SK-N-SH treated with all-trans-retinoic acid at 6 μM for 48 hours (cell line): ENCODE data around the gene RNF144B.

Experiments used
- ATAC-seq: fragments of 200-7000 bp; cut with Tn5 transposase; 3 replicates; pipeline ENCODE4 v1.9.1; 2020; ENCODE audit warnings: mild to moderate bottlenecking, moderate library complexity
- BACH2 ChIP-seq: fragments of 250-450 bp; sonication (Bioruptor Pico); IDR thresholded peaks from 2 replicates; pipeline ENCODE4 v1.9.0; 2021; ENCODE audit warnings: mild to moderate bottlenecking, borderline replicate concordance
- CREB5 ChIP-seq: fragments of 250-450 bp; sonication (Bioruptor Pico); IDR thresholded peaks from 2 replicates; pipeline ENCODE4 v1.5.1; 2020; ENCODE audit warnings: low read depth, mild to moderate bottlenecking, moderate library complexity
- CSDC2 ChIP-seq: fragments of 250-450 bp; sonication (Bioruptor Pico); IDR thresholded peaks from 2 replicates; pipeline ENCODE4 v1.5.0; 2020; ENCODE audit warnings: mild to moderate bottlenecking, moderate library complexity
- CSRNP3 ChIP-seq: fragments of 250-450 bp; sonication (Bioruptor Pico); IDR thresholded peaks from 2 replicates; pipeline ENCODE4 v1.5.1; 2021; ENCODE audit warnings: mild to moderate bottlenecking, moderate library complexity
- ESRRG ChIP-seq: fragments of 250-450 bp; sonication (Bioruptor Pico); IDR thresholded peaks from 2 replicates; pipeline ENCODE4 v1.6.1; 2021; ENCODE audit warnings: mild to moderate bottlenecking
- GLIS3 ChIP-seq: fragments of 250-450 bp; sonication (Bioruptor Pico); IDR thresholded peaks from 2 replicates; pipeline ENCODE4 v1.5.0; 2020; ENCODE audit warnings: mild to moderate bottlenecking, moderate library complexity
- ISL1 ChIP-seq: fragments of 250-450 bp; sonication (Bioruptor Pico); IDR thresholded peaks from 2 replicates; pipeline ENCODE4 v2.1.2; 2022; ENCODE audit warnings: mild to moderate bottlenecking, moderate library complexity
- OSR1 ChIP-seq: fragments of 250-450 bp; sonication (Bioruptor Pico); IDR thresholded peaks from 2 replicates; pipeline ENCODE4 v1.8.0; 2022; ENCODE audit warnings: moderate library complexity, mild to moderate bottlenecking, inconsistent platforms
- PATZ1 ChIP-seq: fragments of 250-450 bp; sonication (Bioruptor Pico); IDR thresholded peaks from 2 replicates; pipeline ENCODE4 v1.8.0; 2020; ENCODE audit warnings: mild to moderate bottlenecking, moderate library complexity, borderline replicate concordance
- POU6F1 ChIP-seq: fragments of 250-450 bp; sonication (Bioruptor Pico); IDR thresholded peaks from 2 replicates; pipeline ENCODE4 v1.8.0; 2021; ENCODE audit warnings: low read depth, mild to moderate bottlenecking, moderate library complexity, borderline replicate concordance
- PPARA ChIP-seq: fragments of 250-450 bp; sonication (Bioruptor Pico); IDR thresholded peaks from 2 replicates; pipeline ENCODE4 v1.5.0; 2020; ENCODE audit warnings: mild to moderate bottlenecking, borderline replicate concordance
- RARB ChIP-seq: fragments of 250-450 bp; sonication (Bioruptor Pico); IDR thresholded peaks from 2 replicates; pipeline ENCODE4 v1.8.0; 2021; ENCODE audit warnings: mild to moderate bottlenecking, moderate library complexity
- SNAI2 ChIP-seq: fragments of 250-450 bp; sonication (Bioruptor Pico); IDR thresholded peaks from 2 replicates; pipeline ENCODE4 v1.5.0; 2020; ENCODE audit warnings: mild to moderate bottlenecking, moderate library complexity
- TCF4 ChIP-seq: fragments of 250-450 bp; sonication (Bioruptor Pico); IDR thresholded peaks from 2 replicates; pipeline ENCODE4 v1.8.0; 2021; ENCODE audit warnings: mild to moderate bottlenecking, moderate library complexity, borderline replicate concordance
- TOX ChIP-seq: fragments of 250-450 bp; sonication (Bioruptor Pico); IDR thresholded peaks from 2 replicates; pipeline ENCODE4 v1.8.0; 2021; ENCODE audit warnings: mild to moderate bottlenecking, moderate library complexity, borderline replicate concordance
- TSHZ2 ChIP-seq: fragments of 250-450 bp; sonication (Bioruptor Pico); IDR thresholded peaks from 2 replicates; pipeline ENCODE4 v1.5.0; 2020; ENCODE audit warnings: mild to moderate bottlenecking, moderate library complexity
- ZC3H10 ChIP-seq: fragments of 250-450 bp; sonication (Bioruptor Pico); IDR thresholded peaks from 2 replicates; pipeline ENCODE4 v1.5.1; 2021; ENCODE audit warnings: mild to moderate bottlenecking, moderate library complexity
- ZFP3 ChIP-seq: fragments of 250-450 bp; sonication (Bioruptor Pico); IDR thresholded peaks from 2 replicates; pipeline ENCODE4 v1.5.0; 2020; ENCODE audit warnings: mild to moderate bottlenecking, moderate library complexity
- ZFP30 ChIP-seq: fragments of 450-650 bp; formaldehyde crosslinking; IDR thresholded peaks from 2 replicates; pipeline ENCODE4 v1.5.0; 2022; ENCODE audit warnings: mild to moderate bottlenecking, moderate library complexity
- ZNF70 ChIP-seq: fragments of 450-650 bp; formaldehyde crosslinking; IDR thresholded peaks from 2 replicates; pipeline ENCODE4 v1.5.0; 2020; ENCODE audit warnings: mild to moderate bottlenecking, moderate library complexity
- ZNF8 ChIP-seq: fragments of 450-650 bp; formaldehyde crosslinking; IDR thresholded peaks from 2 replicates; pipeline ENCODE4 v1.5.0; 2020; ENCODE audit warnings: mild to moderate bottlenecking, moderate library complexity

RNF144B gene

GRCh38 chr6:18350712-18351111 lies 36.4 kb upstream of the RNF144B start:
- no peak for ATAC-seq
- TF ChIP-seq ESRRG (CRISPR knock-in tag) (no peak), RARB (CRISPR knock-in tag) (no peak), CREB5 (no peak), OSR1 (no peak), PATZ1 (CRISPR knock-in tag) (no peak), ZFP3 (CRISPR knock-in tag) (no peak), ZNF8 (no peak), BACH2 (no peak), SNAI2 (CRISPR knock-in tag) (no peak), TSHZ2 (CRISPR knock-in tag) (no peak), GLIS3 (CRISPR knock-in tag) (no peak), ZNF70 (no peak), ZFP30 (CRISPR knock-in tag) (no peak), CSRNP3 (CRISPR knock-in tag) (no peak), CSDC2 (CRISPR knock-in tag) (no peak)

GRCh38 chr6:18352001-18352400 lies 35.1 kb upstream of the RNF144B start:
- TF ChIP-seq TCF4 (CRISPR knock-in tag) (no peak), CSDC2 (CRISPR knock-in tag) (no peak), ZNF70 (no peak), PATZ1 (CRISPR knock-in tag) (no peak), ZC3H10 (no peak), PPARA (CRISPR knock-in tag) (no peak), ZFP30 (CRISPR knock-in tag) (no peak), BACH2 (no peak), RARB (CRISPR knock-in tag) (no peak), TOX (CRISPR knock-in tag) (no peak), ZFP3 (CRISPR knock-in tag) (no peak), TSHZ2 (CRISPR knock-in tag) (no peak), ZNF8 (no peak), ISL1 (no peak), SNAI2 (CRISPR knock-in tag) (no peak), GLIS3 (CRISPR knock-in tag) (no peak), OSR1 (no peak), POU6F1 (CRISPR knock-in tag) (no peak), ESRRG (CRISPR knock-in tag) (no peak)
- ATAC-seq = no peak
